Keratinocyte (primary cell): Measurements from ENCODE around the gene PLTP.

Source experiments
- EZH2 ChIP-seq: IDR thresholded peaks from one replicate; pipeline ENCODE4 v1.6.1; 2012; ENCODE audit warnings: inconsistent platforms, mild to moderate bottlenecking, low read length, moderate library complexity
- TF ChIP-seq, protein P1 (sequence below), 3 experiments: IDR thresholded peaks in 1 of 3; conservative IDR thresholded peaks in 1 of 3; optimal IDR thresholded peaks in 1 of 3; 2 replicates in 2 of 3; 3 replicates in 1 of 3; pipeline versions ENCODE3 to v1.5.1; 2011; ENCODE audit warnings: low read length in 3 of 3, mild to moderate bottlenecking in 3 of 3, moderate library complexity in 2 of 3, control low read depth in 1 of 3, inconsistent platforms in 1 of 3; ENCODE audit not compliant: insufficient read depth in 2 of 3; ENCODE audit errors: extremely low read depth in 1 of 3

DNA sequence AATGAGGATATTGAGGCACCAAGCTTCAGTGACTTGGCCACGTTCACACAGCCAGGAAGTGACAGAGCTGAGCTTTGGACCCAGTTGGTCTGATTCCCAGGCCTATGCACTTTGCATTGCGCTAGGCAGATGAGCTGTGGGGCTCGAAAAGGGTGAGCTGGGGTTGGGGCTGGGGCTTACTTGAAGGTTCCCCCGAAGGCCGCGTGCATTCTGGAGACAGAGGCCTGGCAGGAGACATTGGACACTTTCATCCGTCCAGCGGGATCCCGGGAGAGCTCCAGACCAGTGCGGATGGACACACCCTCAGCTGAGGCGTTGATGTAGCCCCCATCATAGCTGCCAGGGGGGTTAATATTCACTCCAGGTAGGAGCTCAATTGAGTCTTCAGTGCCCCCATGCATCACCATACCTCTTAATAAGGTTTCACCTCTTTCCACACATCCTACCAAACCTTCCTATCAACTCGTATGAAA, 2.6 kb downstream of the PLTP start:
- TF ChIP-seq, protein P1, sequence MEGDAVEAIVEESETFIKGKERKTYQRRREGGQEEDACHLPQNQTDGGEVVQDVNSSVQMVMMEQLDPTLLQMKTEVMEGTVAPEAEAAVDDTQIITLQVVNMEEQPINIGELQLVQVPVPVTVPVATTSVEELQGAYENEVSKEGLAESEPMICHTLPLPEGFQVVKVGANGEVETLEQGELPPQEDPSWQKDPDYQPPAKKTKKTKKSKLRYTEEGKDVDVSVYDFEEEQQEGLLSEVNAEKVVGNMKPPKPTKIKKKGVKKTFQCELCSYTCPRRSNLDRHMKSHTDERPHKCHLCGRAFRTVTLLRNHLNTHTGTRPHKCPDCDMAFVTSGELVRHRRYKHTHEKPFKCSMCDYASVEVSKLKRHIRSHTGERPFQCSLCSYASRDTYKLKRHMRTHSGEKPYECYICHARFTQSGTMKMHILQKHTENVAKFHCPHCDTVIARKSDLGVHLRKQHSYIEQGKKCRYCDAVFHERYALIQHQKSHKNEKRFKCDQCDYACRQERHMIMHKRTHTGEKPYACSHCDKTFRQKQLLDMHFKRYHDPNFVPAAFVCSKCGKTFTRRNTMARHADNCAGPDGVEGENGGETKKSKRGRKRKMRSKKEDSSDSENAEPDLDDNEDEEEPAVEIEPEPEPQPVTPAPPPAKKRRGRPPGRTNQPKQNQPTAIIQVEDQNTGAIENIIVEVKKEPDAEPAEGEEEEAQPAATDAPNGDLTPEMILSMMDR (optimal IDR thresholded peaks at IDR 0.05 in 1 of 3, IDR thresholded peaks at IDR 0.05 in 1 of 3, conservative IDR thresholded peaks at IDR 0.05 in 1 of 3; ENCODE audit: extremely low read depth in 1 of 3, insufficient read depth in 2 of 3, low read length in 3 of 3): no peak
- no peak for TF ChIP-seq EZH2
